ENCODE results near the gene ABCC4.

DNA sequence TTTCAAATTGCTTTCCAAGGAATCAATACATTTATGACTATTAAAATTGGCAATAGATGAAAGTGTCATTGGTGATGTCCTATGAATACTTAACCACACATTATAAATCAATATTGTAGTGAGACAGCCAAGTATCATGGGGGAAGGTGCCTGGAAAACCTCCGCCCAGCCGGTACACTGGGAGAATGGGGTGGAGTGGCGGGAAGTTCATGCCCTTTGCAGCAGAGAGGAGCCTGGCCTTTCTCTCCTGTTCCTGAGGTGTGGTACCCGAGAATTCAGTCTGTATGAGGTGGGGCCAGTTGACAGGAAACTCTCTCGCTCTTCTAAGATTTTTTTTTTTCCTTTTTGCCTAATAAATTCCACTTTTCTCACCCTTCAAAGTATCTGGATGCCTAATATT, 25.4 kb upstream of the ABCC4 start:
- TF ChIP-seq KDM1A (CRISPR knock-in tag; IDR thresholded peaks at IDR 0.05) (no peak), RFX5 (IDR thresholded peaks at IDR 0.05; ENCODE audit: low read depth, low read length) (no peak), MXI1 (IDR thresholded peaks at IDR 0.05; ENCODE audit: borderline replicate concordance, low read depth, low read length) (no peak)

Data from HepG2 (cell line).